CD8-positive, alpha-beta memory T cell (primary cell): Measurements from ENCODE around the gene YY1. TPM values are rescaled to one million over a fixed set of nuclear protein-coding genes. Genes with fewer than 3 reads are reported as not detected.

Experiments
- CTCF ChIA-PET: fragments of 350-600 bp; sonication (Branson Sonifier 250); formaldehyde crosslinking; loops from one replicate; lab custom pipeline; 2021; ENCODE audit warnings: antibody characterized with exemption; lab: Charles Lee
- POLR2A ChIA-PET: fragments of 350-600 bp; sonication (Branson Sonifier 250); formaldehyde crosslinking; loops from one replicate; lab custom pipeline; 2021; ENCODE audit warnings: antibody characterized with exemption; lab: Charles Lee
- DNase-seq, 5 donors: peaks; one replicate each; pipeline versions ENCODE4 v3.0.0 to v3.0.0-alpha.2; 2020 to 2022; ENCODE audit warnings: mixed read lengths in 1 of 5
- H3K27ac ChIP-seq: one replicate; pipeline ENCODE4 v1.7.0; 2013; ENCODE audit warnings: low read depth, mild to moderate bottlenecking, low read length, moderate library complexity
- H3K27me3 ChIP-seq: 2 replicates; pipeline ENCODE4 v1.7.0; 2013; ENCODE audit warnings: low read length, mild to moderate bottlenecking; ENCODE audit not compliant: insufficient read depth, poor library complexity, severe bottlenecking
- H3K36me3 ChIP-seq: 2 replicates; pipeline ENCODE4 v1.7.0; 2013; ENCODE audit warnings: mild to moderate bottlenecking, low read length, moderate library complexity; ENCODE audit not compliant: insufficient read depth
- H3K4me1 ChIP-seq: 2 replicates; pipeline ENCODE4 v1.7.0; 2013; ENCODE audit warnings: mild to moderate bottlenecking, low read length, moderate library complexity; ENCODE audit not compliant: insufficient read depth
- H3K4me3 ChIP-seq: 2 replicates; pipeline ENCODE4 v1.7.0; 2013; ENCODE audit warnings: mild to moderate bottlenecking, low read length
- H3K9me3 ChIP-seq: 2 replicates; pipeline ENCODE4 v1.7.0; 2013; ENCODE audit warnings: mild to moderate bottlenecking, low read length
- H3K27ac Mint-ChIP-seq, 8 donors: one replicate each; pipeline ENCODE4 v1.8.0; 2020 to 2021; ENCODE audit warnings: mixed read lengths in 8 of 8, mild to moderate bottlenecking in 6 of 8, inconsistent platforms in 3 of 8, moderate library complexity in 3 of 8
- H3K27me3 Mint-ChIP-seq, 2 donors: one replicate each; pipeline ENCODE4 v1.8.0; 2020 to 2021; ENCODE audit warnings: mixed read lengths in 2 of 2, mild to moderate bottlenecking in 1 of 2, moderate library complexity in 1 of 2
- H3K36me3 Mint-ChIP-seq, 3 donors: one replicate each; pipeline ENCODE4 v1.8.0; 2020 to 2021; ENCODE audit warnings: mixed read lengths in 3 of 3, inconsistent platforms in 1 of 3, mild to moderate bottlenecking in 1 of 3
- H3K4me1 Mint-ChIP-seq, 3 donors: one replicate each; pipeline ENCODE4 v1.8.0; 2020 to 2021; ENCODE audit warnings: mixed read lengths in 3 of 3, inconsistent platforms in 1 of 3, mild to moderate bottlenecking in 1 of 3
- H3K4me3 Mint-ChIP-seq, 7 donors: one replicate each; pipeline ENCODE4 v1.8.0; 2020 to 2021; ENCODE audit warnings: mixed read lengths in 7 of 7, mild to moderate bottlenecking in 6 of 7, moderate library complexity in 4 of 7, inconsistent platforms in 2 of 7
- H3K9me3 Mint-ChIP-seq, 5 donors: one replicate each; pipeline ENCODE4 v1.8.0; 2020 to 2022; ENCODE audit warnings: mixed read lengths in 5 of 5, mild to moderate bottlenecking in 3 of 5, moderate library complexity in 2 of 5, inconsistent platforms in 1 of 5
- polyA plus RNA-seq: library from polyadenylated mRNA; unstranded; fragments of 300-500 nt; fragmentation: Illumina TruSeq; gene quantifications from one replicate; pipeline ENCODE4 v1.2.3, GENCODE V29; 2021
- total RNA-seq, 2 experiments: library from RNA; stranded (reverse); gene quantifications; one replicate each; pipeline ENCODE4 v1.2.3, GENCODE V29; 2021

Gene YY1
- 100 to 1,000 TPM; 109 to 116 TPM for total RNA-seq
- 24.2 TPM for polyA plus RNA-seq

- Mint-ChIP-seq H3K9me3 (no peaks in the 10 kb centered on the region), H3K4me3 (peak within 1 kb of the TSS; percentile 94 to 99 (median 98)), H3K27ac (peak within 1 kb of the TSS; percentile 94 to 99 (median 98)), H3K36me3 (peaks cover 0 to 33% (median 4%) of the 10 kb centered on the region in 3 donors), H3K4me1 (peaks cover 58 to 68% (median 67%) of the 10 kb centered on the region in 3 donors), H3K27me3 (peaks cover 0 to 1% of the 10 kb centered on the region in 2 donors)
- ChIA-PET CTCF (interaction anchor here (2.1 to 4.5 kb wide), 2 partner anchors 17 to 45 kb away, joined by 9 to 37 read pairs; no protein-coding TSS in a partner anchor), POLR2A (interaction anchor here (1.2 to 1.8 kb wide), 4 partner anchors 12 to 17 kb away, joined by 5 to 10 read pairs (median 7); no protein-coding TSS in a partner anchor)
- peak; percentile 99 to 100 (median 99) for DNase-seq
- H3K27ac ChIP-seq = peak within 1 kb of the TSS; percentile 96
- no peaks in the 10 kb centered on the region for H3K9me3 ChIP-seq
- H3K4me3 ChIP-seq = peak within 1 kb of the TSS; percentile 73
- no peaks in the 10 kb centered on the region for H3K36me3 ChIP-seq
- H3K27me3 ChIP-seq = no peaks in the 10 kb centered on the region
- peaks cover 64% of the 10 kb centered on the region for H3K4me1 ChIP-seq
Observed at GRCh38 chr14:100238419-100239210, at the start of gene YY1. Gene YY1, plus strand, starts transcription at chr14:100239144. Its CDS starts 101 bp downstream, at chr14:100239245.

- no peak for DNase-seq
- H3K27me3 Mint-ChIP-seq = no peaks in the 10 kb centered on the region
- no peaks in the 10 kb centered on the region for H3K9me3 Mint-ChIP-seq
- peaks cover 10 to 13% (median 12%) of the 10 kb centered on the region in 3 donors for H3K4me1 Mint-ChIP-seq
- ChIA-PET CTCF (no interaction called here), POLR2A (no interaction called here)
- H3K27ac Mint-ChIP-seq = peak overlapping the region in 1 of 8 donors; percentile 75
- H3K27ac ChIP-seq = no peak overlapping the region
- H3K4me3 Mint-ChIP-seq = no peak overlapping the region
- H3K9me3 ChIP-seq = no peaks in the 10 kb centered on the region
- no peak overlapping the region for H3K4me3 ChIP-seq
- H3K4me1 ChIP-seq = peaks cover 13% of the 10 kb centered on the region
- H3K27me3 ChIP-seq = no peaks in the 10 kb centered on the region
- no peaks in the 10 kb centered on the region for H3K36me3 ChIP-seq
- no peaks in the 10 kb centered on the region for H3K36me3 Mint-ChIP-seq
Observed at GRCh38 chr14:100190126-100190525, 48.8 kb upstream of the YY1 start.

- H3K27ac Mint-ChIP-seq = peak overlapping the region in 2 of 8 donors; percentile 38 to 63
- POLR2A ChIA-PET = no interaction called here
- Histone ChIP-seq H3K27ac (no peak overlapping the region), H3K4me3 (no peak overlapping the region), H3K27me3 (no peaks in the 10 kb centered on the region), H3K9me3 (no peaks in the 10 kb centered on the region), H3K36me3 (no peaks in the 10 kb centered on the region), H3K4me1 (peaks cover 13% of the 10 kb centered on the region)
- H3K27me3 Mint-ChIP-seq = no peaks in the 10 kb centered on the region
- no peaks in the 10 kb centered on the region for H3K9me3 Mint-ChIP-seq
- CTCF ChIA-PET = interaction anchor here (0.9 to 5.1 kb wide), 28 partner anchors 7 to 216 kb away, joined by 3 to 69 read pairs (median 10); partner anchors contain the start of gene EVL
- H3K4me3 Mint-ChIP-seq = peak overlapping the region in 1 of 7 donors; percentile 59
- no peaks in the 10 kb centered on the region for H3K36me3 Mint-ChIP-seq
- DNase-seq = no peak
- peaks cover 10 to 13% (median 12%) of the 10 kb centered on the region in 3 donors for H3K4me1 Mint-ChIP-seq
Observed at GRCh38 chr14:100191584-100192249, 47.2 kb upstream of the YY1 start.

DNA sequence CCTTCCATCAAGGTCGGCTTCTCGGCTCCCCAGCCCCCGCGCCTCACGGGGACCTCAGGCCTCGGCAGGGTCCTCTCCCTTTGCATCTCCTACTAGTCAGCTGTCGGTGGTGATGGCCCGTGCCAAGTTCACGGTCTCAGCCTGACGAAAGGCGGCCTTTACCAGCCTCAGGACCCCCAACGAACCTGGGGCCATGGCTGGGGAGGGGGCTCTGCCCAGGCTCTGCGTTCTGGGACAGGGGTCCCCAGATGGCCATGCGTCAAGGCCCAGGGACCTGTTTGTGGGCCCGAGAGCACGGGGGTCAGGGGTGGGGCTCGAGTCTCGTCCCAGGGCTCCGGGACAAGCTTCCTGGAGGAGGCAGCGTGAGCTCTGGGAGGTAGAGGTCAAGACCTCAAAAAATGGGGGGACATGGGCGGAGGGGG is 46.7 kb upstream of the YY1 start:
- H3K4me1 ChIP-seq = peaks cover 13% of the 10 kb centered on the region
- H3K4me1 Mint-ChIP-seq = peaks cover 10 to 13% (median 12%) of the 10 kb centered on the region in 3 donors
- ChIA-PET CTCF (interaction anchor here (0.9 to 5.1 kb wide), 60 partner anchors 8 to 226 kb away, joined by 3 to 69 read pairs (median 6); partner anchors contain the start of gene EVL), POLR2A (interaction anchor here (1.0 to 1.5 kb wide), 3 partner anchors 22 to 45 kb away, joined by 3 to 5 read pairs (median 4); no protein-coding TSS in a partner anchor)
- no peaks in the 10 kb centered on the region for H3K36me3 Mint-ChIP-seq
- H3K27ac ChIP-seq = peak overlapping the region; percentile 75
- no peaks in the 10 kb centered on the region for H3K9me3 Mint-ChIP-seq
- peak in 1 of 5 donors; percentile 6 for DNase-seq
- H3K27me3 Mint-ChIP-seq = no peaks in the 10 kb centered on the region
- H3K27ac Mint-ChIP-seq = peak overlapping the region in 7 of 8 donors; percentile 29 to 91 (median 80)
- H3K4me3 Mint-ChIP-seq = peak overlapping the region; percentile 48 to 82 (median 60)
- peak overlapping the region; percentile 47 for H3K4me3 ChIP-seq
- H3K36me3 ChIP-seq = no peaks in the 10 kb centered on the region
- no peaks in the 10 kb centered on the region for H3K9me3 ChIP-seq
- no peaks in the 10 kb centered on the region for H3K27me3 ChIP-seq

DNA sequence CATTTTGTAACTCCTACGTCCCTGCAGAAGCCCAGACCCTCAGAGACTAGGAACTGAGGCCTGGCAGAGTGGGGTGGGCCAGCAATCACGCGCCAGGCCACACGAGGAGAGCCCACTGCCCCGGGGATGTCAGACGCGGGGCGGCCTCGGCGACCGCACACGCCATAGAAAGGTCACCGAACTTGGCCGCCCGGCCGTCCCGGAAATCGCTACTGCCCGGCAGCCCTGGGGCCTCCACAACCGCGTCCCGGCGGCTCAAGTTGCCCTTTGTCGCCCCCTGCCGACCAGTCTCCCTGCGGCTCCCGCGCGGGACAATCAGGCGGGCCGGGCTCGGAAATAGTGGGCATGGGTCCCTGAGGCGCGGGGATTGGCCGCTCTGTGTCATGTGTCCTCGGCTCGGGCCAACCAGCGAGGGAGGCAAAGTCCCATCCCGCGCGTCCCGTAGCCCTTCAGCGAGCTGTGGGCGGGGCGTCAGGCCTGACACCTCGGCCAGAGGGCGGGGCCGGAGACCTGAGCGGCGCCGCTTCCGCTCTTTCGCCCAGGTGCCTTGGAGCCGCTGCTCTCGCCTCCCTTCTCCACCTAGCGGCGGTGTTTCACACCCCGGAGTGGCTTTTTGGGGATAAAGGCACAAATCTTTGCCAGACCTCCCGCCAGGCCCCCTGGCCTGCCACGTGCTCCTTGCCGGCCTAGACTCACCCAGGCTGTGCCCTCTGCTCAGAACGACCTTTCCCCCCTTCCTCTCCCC is 46.1 kb upstream of the YY1 start:
- H3K27me3 Mint-ChIP-seq = no peaks in the 10 kb centered on the region
- peak overlapping the region; percentile 48 to 82 (median 68) for H3K4me3 Mint-ChIP-seq
- ChIA-PET POLR2A (interaction anchor here (0.5 to 1.5 kb wide), 6 partner anchors 22 to 211 kb away, joined by 3 to 5 read pairs (median 4); no protein-coding TSS in a partner anchor), CTCF (interaction anchor here (0.6 to 5.1 kb wide), 76 partner anchors 9 to 261 kb away, joined by 3 to 69 read pairs (median 5); partner anchors contain the start of gene EVL)
- H3K4me3 ChIP-seq = peak overlapping the region; percentile 47
- H3K4me1 Mint-ChIP-seq = peaks cover 10 to 13% (median 12%) of the 10 kb centered on the region in 3 donors
- no peaks in the 10 kb centered on the region for H3K27me3 ChIP-seq
- H3K9me3 ChIP-seq = no peaks in the 10 kb centered on the region
- DNase-seq = peak; percentile 99 to 100 (median 100)
- no peaks in the 10 kb centered on the region for H3K36me3 ChIP-seq
- peaks cover 13% of the 10 kb centered on the region for H3K4me1 ChIP-seq
- no peaks in the 10 kb centered on the region for H3K36me3 Mint-ChIP-seq
- H3K27ac ChIP-seq = peak overlapping the region; percentile 75
- no peaks in the 10 kb centered on the region for H3K9me3 Mint-ChIP-seq
- H3K27ac Mint-ChIP-seq = peak overlapping the region; percentile 89 to 95 (median 91)

DNA sequence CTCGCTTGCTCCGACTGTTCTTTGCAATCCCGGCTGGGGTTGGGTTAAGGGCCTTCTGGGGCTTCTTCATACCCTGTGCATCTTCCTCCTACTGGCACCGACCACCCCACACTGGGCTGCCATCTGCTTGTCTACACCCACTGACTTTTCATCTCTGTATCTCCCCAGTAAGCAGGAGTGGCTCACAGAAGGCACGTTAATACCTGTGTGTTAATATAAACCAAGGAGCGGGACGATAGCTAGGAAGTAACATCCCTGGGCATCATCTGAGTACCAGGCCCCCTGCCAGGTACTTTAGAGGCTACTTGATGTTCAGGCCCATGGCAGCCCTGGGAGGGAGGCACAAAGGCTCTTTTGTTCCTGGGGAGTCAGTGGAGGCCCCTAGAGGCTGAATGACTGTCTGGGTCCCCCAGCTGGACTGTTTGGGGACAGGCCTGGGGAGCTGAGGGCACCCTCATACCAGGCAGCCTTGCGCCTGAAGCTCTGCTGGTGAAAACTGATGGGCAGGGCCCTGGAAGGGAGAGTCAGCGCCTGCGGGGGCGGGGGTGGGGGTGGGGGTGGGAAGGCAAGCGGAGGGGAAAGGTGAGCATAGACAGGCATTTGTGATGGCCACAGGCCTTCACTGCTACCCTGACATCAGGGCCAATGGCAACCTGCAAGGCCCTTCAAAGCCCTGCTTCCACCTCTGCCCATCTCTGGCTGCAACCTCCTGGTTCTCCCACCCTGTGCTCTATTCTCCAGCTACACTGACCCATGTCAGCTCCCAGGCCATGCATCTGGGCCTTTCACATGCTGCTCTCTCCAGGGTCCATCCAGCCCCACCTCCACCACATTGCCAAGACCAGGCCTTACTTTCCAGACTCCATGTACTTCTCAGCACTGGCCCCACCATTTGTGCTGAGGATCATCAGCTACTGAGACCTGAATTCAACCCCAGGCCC is 45.3 kb upstream of the YY1 start:
- DNase-seq = no peak
- Histone ChIP-seq H3K4me3 (peak overlapping the region; percentile 4), H3K4me1 (peaks cover 13% of the 10 kb centered on the region), H3K27me3 (no peaks in the 10 kb centered on the region), H3K9me3 (no peaks in the 10 kb centered on the region), H3K27ac (peak overlapping the region; percentile 26), H3K36me3 (no peaks in the 10 kb centered on the region)
- H3K36me3 Mint-ChIP-seq = no peaks in the 10 kb centered on the region
- no peaks in the 10 kb centered on the region for H3K27me3 Mint-ChIP-seq
- H3K4me3 Mint-ChIP-seq = peak overlapping the region; percentile 55 to 82 (median 68)
- H3K27ac Mint-ChIP-seq = peak overlapping the region; percentile 85 to 97 (median 91)
- peaks cover 10 to 13% (median 12%) of the 10 kb centered on the region in 3 donors for H3K4me1 Mint-ChIP-seq
- CTCF ChIA-PET = interaction anchor here (0.6 to 5.1 kb wide), 73 partner anchors 8 to 262 kb away, joined by 3 to 69 read pairs (median 5); partner anchors contain the start of gene EVL
- POLR2A ChIA-PET = interaction anchor here (0.5 to 1.5 kb wide), 6 partner anchors 21 to 212 kb away, joined by 3 to 5 read pairs (median 4); no protein-coding TSS in a partner anchor
- no peaks in the 10 kb centered on the region for H3K9me3 Mint-ChIP-seq
